ENCODE data around the gene RBP5.
A peak's percentile ranks its signal among the peaks of the same experiment; 100 is the strongest.

RBP5 gene

DNA sequence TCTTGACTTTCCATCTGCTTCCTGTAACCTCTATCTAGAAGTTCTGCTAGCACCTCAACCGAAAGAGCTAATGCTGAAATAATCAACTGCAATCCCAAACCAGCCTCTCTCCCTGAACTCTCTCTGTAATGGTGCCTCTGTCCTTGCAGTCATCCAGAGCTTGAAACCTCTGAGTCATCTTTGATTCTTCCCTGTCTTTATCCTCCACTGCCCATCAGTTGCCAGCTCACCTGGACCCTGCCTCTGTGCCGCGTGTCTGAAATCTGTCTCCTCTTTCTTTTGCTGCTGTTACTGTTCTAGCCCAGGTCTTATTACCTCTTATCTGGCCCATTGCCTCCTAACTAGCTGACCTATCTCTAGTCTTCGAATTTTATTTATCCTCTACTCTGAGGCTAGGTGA lies 17.0 kb upstream of the RBP5 start:
- DNase-seq (ENCODE audit: low read depth in 2 of 2), result no peak

DNA sequence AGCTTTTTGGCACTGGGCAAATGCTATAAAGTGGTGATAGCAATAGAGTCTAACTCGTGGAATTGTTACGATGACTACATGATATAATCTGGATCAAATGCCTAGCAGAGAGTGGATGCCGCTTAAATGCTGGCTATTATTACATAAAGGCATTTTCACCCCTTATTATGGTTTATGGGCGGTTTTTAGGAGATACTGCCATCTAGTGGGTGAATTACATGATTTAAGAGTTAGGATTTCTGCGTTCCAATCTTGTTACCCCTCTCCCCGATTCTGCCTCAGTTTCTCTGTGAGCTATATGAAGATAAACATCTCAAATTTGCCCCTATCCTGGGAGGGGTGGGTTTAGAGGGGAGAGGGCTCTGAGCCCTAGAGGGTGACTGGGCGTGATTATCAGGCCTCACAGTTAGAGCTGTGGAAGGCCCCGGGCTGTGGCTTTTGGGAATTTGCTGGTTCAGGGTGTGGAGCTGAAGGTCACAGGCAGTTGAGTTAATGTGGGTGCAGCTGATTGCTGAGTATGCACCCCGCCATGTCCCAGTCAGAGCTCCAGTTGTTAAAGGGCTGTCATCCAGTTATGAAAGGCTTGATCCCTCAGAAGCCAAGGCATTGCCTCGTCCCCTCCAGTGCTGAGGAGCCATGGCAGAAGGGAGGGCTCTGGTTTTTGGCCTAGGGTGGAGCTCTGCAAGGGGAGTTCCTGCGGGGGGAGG lies 15.9 kb upstream of the RBP5 start:
- no peak for DNase-seq (ENCODE audit: low read depth in 2 of 2)

DNA sequence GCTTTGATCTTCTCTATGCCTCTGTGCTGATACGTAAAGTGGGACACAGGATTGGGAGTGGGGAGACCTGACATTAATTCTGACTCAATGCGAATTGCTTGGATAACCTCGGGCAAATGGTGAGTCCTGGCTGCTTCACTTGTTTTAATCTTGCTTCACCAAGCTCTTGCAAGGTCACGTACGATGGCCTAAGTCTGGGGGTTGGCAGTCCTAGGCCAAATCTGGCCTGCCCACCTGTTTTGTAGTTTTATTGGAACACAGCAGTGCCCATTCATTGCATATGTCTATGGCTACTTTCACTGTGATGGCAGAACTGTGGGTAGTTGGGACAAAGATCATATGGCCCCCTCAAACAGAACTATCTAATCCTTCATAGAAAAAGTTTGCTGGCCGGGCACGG lies 14.9 kb upstream of the RBP5 start:
- no peak for DNase-seq (ENCODE audit: low read depth in 2 of 2)

DNA sequence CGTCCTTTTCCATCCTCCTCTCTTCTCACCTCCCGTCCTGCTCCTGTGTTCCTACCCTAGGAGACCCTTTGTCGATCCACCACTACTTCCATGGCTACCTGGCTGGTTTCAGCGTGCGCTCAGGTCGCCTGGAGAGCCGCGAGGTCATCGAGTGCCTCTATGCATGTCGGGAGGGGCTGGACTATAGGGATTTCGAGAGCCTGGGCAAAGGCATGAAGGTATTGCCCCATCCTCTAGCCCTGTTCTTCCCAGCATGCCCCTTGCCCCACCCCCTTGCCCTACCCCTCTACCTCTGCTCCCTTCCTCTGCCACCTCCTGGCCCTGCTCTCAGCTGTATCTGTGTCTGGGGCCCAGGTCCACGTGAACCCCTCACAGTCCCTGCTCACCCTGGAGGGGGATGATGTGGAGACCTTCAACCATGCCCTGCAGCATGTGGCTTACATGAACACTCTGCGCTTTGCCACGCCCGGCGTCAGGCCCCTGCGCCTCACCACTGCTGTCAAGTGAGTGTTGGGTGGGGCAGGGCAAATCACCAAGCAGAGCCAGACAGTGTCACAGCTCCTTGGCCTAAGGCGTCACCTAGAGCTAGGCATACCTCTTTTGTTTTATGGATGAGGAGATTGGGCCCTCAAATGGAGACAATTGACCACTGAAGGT lies 14.2 kb upstream of the RBP5 start:
- DNase-seq (ENCODE audit: low read depth in 2 of 2), result no peak

DNA sequence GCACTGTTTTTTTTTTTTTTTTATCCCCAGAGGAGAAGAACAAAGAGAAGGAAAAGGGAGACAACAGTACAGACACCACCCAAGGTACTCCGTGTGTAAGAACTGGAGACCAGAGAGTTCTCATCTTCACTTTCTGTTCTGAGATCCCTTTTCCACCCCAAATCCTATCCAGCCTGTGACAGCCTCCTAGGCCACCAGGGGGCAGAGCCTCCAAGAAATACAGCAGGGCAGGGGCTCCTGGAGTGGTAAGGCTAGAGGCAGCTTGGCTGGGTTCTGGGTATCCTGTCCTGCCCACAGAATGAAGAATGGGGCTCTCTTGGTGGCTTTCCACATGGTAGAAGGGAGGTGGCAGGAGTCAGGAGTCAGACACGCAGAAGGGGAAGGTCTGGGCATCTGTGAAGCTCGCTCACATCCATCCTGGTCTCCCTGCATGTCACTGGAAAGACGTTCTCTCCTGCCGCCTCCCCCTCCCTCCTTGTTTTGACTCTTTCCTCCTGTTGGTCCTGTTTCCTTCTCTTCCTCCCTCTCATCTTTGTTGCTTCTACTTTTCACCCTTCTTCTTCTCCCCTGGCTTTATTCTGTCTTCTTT lies 13.5 kb upstream of the RBP5 start:
- peak in 1 of 2 donors; percentile 47 for DNase-seq (ENCODE audit: low read depth in 2 of 2)

DNA sequence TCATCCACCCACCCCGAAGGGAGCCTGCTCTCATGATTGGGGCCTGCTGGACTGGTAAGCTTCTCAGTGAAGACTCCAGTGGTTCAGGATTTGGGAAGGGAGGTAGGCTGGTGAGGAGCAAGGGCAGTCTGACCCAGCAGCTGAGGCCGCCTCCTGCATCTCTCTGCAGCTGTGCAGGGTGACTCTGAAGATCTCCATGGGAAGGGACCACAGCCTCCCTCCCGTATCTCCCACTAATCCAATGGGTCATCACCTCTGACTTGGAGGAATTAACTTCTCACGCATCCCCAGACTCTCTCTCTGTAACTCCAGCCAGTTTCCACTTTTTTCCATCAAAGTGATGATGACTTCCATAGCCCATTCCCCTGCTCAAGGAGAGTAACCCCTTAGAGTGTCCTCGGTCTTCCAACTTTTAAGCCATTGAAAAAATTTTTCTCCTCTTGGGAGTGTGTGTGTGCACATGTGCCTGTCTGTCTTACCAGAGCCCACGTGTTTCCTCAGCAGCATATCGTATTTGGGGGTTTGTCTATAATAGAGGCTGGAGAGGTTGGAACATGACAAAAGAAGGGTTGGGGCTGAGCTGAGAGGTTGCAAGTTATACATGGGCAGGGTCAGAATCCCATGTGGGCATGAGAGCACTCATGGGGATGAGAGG lies 12.8 kb upstream of the RBP5 start:
- DNase-seq (ENCODE audit: low read depth in 2 of 2), result no peak

DNA sequence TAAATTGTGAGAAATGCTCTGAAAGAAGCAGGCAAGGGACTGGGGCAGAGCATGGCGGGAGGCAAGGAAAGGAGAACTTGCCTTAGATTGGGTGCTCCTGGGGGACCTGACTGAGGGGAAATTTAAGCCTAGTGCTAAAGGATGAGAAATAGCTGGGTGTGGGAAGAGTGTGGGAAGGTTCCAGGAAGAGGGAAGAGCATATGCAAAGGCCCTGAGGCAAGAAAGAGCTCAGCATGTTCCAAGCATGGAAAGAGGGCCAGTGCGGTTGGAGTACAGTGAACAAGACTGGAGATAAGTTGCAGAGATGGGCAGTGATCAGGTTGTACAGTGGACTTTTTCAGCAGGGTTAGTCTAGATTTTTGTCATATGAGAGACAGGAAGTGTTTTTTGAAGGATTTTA lies 10.5 kb upstream of the RBP5 start:
- DNase-seq (ENCODE audit: low read depth in 2 of 2), result no peak

DNA sequence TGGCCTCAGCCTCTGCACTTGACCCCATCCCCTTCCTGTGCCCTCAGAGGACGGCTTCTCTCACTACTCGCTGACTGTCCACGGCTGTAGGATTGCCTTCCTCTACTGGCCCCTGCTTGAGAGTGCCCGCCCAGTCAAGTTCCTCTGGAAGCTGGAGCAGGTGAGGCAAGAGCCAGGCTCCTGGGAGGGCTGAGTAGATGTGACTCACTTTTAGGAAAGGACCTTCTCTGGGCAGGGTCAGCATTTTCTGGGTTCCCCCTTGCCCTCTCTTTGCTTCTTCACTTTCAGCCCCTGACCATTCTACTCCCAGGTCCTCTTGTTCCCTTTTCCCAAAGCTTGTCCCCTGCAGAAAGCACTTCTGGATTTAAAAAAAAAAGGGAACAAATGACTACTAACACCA lies 9.2 kb upstream of the RBP5 start:
- no peak for DNase-seq (ENCODE audit: low read depth in 2 of 2)

DNA sequence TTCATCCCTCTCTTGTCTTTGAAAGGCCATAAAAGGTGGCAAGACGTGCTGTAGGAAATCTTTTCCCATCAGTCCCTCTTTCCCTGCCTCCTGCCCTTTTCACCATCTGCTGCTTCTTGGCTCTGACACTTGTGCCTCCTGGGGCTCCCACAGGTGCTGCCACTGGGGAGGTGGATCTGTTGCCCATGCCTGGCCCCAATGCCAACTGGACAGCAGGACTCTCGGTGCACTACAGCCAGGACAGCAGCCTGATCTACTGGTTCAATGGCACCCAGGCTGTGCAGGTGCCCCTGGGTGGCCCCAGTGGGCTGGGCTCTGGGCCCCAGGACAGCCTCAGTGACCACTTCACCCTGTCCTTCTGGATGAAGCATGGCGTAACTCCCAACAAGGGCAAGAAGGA lies 8.0 kb upstream of the RBP5 start:
- DNase-seq (ENCODE audit: low read depth in 2 of 2), result no peak

DNA sequence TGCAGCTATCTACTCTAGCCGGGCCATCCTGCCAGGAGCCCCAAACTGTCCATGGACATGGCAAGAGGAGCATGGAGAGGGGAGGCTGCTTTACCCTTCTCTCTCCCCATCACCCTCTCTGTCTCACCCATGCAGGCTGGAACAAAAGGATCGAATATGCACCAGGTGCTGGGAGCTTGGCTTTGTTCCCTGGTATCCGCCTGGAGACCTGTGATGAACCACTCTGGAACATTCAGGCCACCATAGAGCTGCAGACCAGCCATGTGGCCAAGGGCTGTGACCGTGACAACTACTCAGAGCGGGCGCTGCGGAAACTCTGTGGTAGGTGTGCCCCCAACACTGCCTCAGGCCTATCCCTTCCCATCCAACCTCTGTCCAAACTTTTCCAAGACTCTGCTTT lies 7.4 kb upstream of the RBP5 start:
- no peak for DNase-seq (ENCODE audit: low read depth in 2 of 2)

DNA sequence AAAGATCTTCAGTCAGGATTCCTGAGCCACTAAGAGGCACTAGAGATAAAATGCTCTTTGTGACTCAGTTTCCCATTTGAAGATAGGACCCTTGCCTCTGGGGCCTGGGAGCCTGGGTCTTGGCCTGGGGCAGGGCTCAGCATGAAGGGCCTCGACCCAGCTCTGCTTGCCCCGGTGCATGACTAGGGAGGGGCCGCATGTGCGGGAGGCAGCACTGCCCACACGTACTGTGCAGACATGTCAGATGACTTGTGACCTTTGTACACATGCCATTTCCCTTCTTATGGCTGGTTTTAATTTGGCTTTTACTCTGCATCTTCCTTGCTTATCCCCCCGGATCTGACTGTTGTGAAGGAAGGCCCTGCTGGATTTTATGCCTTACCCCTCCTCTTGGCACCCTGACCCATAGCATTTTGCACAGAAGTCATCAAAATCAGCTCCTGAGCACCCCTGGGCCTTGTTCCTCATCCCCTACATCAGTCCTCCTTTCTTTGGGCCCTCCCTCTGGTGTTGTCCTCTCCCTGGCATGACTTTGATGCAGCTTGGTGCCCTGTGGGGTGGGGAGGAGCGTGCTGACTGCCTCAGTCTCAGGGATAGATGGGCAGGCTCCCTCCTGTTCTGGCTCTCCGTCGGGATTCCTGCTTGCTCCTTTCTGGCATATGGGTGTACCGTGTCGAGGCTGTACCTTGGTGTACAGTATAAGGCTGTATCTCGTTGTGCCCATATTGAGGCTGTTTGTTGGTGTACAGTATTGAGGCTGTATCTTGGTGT lies 5.9 kb upstream of the RBP5 start:
- DNase-seq (ENCODE audit: low read depth in 2 of 2), result no peak

DNA sequence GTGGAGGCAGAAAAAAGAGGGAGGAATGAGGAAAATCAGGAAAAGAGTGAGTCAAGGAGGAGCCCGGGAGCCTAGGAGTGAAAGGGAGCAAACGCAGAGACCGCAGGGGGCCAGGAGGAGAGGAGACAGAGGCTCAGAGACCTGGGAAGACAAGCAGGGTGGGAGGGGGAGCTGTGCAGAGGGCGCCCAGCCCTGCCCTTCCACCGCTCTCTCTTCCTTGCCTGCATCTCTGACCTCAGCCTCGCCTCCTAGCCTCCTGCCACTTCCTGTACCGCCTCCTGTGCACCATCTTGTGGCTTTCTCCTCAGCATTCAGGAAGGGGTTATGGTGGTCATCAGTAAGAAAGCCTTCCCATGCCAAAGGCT lies 2.8 kb upstream of the RBP5 start:
- no peak for DNase-seq (ENCODE audit: low read depth in 2 of 2)

DNA sequence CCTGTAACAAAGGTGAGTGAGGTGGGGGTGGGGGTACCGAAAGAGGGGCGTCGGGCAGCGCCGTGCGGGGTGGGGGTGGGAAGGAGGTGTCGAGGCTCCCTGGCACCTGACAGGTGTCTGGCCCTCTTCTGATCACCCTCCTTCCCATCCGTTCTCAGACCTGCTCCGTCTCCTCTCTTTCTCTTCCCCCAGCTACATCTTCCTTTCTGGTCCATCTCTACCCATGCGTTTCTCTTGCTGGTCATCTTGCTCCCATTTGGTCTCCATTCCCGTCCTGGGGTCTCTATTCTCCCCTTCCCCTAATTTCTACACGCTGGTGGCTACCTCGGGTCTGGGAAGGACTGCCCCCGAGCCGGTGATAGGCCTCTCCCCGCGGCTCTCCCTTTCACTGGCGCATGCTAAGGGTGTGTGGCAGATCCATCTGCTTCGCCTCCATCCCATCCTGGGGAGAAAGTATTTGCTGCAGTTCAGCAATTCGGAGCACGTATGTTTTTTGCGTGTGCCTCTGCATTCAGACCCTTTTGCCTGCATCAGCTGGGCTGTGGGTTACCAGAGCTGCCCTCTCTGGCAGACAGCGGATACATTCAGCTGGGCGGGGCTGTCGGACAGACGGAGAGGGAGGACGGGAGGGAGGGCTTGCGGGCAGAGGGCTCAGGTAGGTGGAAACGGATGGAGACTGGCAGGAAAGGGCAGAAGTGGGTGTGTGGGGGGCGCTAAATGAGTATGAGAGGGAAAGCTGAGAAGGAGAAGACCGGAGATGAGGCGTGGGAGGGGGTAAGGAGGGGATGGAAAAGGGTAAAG lies 2.2 kb upstream of the RBP5 start:
- DNase-seq (ENCODE audit: low read depth in 2 of 2), result peak in 1 of 2 donors; percentile 43

DNA sequence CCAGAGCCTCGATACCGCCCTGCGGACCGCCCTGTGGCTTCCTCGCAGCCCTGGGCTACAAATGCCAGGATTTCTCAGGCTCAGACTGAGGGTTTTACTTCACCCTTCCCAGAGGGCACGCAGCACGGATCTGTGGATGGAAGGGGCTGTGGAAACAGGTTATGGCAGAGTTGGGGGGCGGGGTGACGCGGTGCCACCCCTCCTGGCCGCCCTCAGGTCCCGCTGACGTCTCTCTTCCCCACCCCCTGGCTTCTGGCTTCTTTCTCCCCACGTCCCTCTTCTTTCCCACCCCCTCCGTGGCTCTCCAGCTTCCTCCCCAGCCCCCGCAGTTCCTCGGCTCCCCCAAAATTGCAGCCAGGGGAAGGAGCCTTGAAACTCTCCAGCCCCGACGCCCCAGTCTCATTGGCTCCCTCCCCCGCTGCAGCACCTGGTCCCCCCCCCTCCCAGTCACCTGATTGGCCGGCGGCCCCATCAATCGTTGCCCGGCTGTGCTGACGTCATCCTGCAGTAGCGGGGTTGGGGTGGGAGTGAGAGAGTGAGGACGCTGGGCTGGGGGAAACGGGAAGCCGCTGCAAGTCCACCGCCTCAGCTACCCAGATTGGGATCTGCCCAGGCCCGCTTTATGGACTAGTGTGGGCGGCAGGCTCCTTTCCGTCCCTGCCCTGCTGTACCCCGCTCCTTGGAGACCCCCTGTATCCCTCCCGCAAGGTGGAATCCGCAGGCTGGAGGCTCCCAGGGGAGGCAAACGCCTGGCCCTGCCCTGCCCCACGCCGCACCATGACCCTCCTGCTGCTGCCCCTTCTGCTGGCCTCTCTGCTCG lies 1.4 kb upstream of the RBP5 start, which contains the start of gene CLSTN3:
CLSTN3 (plus strand) TSS at position 500 of the 820 bp plus-strand sequence; CDS start at position 778, 278 bp downstream.
- peak; percentile 68 to 78 for DNase-seq (ENCODE audit: low read depth in 2 of 2)

DNA sequence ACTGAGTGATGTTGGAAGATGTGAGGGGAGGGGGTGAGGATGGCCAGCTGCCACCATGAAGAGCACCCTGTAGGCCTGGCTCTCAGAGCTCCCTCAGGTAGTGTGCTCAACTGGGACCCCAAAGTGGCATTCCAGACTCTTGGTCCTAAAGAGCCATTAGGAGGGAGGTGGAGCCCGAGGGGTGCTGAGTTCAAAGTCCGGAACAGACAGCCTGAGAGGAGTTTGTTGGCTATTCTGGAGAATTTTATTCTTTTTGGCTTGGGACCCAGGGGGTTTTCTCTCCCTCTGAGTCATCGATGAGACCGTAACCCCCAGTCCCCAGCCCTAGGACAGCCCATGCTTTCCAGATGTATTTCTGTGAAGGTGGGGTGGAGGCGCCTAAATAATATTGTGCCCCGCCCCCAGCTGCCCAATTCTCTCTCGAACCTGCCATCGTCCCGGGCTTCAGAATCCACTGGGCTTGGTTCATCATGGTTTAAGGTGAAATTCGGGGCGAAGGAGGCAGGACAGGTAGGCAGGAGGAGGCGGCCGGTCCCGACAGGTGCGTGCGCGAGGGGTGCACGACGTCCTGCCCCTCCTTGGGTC lies 690 bp upstream of the RBP5 start:
- DNase-seq (ENCODE audit: low read depth in 2 of 2), result no peak

DNA sequence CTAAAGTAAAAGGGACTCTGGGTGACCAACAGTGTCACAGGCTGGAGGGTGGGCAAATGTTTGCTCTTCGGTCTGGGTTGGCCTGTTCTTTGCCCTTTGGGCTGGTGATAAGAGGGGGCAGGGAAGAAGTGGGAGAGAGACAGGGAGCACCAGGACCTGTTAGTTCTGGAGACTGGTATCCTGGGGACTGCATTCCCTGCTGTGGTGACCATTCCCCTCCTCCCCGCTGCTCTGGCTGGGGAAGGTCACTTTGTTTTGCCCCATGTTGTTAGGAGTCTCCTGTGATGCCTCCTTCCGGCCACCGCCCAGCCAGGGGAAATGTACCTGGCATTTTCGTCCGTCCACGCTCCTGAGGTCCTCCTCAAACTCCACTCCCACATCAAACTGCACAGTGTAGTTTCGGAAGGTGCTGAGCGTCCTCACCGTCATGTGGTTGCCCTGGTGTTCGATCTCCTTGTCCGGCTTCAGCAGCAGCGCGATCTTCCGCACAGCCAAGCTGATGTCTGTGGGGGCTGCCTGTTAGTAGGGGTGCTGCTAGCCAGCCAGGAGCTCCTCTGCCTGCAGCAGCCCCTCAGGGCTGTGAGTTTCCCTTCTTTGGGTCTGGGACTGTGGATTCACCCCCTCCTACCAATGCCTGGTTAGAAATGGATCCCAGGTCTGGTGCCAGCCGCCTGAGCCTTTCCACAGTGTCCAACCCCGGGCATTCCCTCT lies 618 bp downstream of the RBP5 start:
- no peak for DNase-seq (ENCODE audit: low read depth in 2 of 2)

DNA sequence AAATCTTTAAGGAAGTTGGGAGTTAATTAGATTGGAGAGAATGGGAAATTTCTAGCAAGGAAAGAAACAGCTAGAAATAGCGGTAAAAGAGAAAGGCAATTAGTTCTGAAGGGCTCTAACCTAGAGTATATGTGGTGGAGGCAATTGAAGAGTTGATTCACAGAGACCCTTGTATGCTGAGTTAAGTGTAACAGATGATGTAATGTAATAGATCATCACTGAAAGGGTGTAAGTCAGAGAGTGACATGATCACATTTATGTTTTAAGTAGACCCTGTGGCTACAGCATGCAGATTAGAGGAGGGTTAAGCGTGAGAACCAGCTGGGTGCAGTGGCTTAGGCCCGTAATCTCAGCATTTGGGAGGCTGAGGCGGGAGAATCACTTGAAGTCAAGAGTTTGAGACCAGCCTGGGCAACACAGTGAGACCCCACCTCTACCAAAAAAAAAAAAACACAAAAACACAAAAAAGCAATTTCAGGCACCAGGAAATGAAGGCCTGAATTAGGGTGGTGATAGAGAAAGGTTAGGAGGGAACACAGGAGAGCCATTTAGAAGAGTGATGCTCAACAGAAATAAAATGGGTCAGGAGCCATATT lies 3.0 kb downstream of the RBP5 start:
- DNase-seq (ENCODE audit: low read depth in 2 of 2), result no peak

DNA sequence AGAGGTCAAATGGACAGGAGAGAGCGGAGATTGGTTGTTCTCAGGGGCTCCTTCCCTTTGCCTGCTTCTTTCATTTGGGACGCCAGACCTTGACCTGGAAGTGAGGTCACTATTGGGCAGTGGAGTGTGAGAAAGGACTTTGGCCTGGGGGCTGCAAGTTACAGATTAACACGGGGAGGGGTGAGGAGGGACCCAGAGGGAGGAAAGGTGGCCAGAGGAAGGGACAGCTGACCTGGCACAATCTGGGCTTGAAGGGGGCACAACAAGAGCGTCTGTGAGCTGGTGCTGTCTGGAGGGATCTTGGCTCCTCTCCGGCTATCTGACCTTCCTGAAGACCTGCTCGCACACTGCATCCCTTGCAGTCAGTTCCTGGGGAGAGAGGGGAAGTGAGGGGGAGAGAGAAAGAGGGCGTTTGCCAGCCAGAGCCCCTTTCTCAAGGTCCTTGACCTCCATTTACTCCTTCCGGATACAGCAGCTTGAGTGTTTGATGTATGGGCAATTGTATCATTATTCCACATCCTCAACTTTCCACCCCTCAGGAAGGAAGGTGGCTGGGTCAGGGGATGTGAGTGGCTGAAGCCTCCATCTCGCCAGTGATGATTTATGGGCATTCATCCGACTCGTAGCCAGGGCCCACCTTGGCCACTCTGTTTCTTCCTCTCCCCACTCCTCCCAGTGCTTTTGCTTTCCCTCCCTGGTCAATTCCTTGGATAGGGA lies 4.7 kb downstream of the RBP5 start:
- no peak for DNase-seq (ENCODE audit: low read depth in 2 of 2)

All from stimulated activated CD4-positive, alpha-beta T cell treated with anti-CD3 and anti-CD28 coated beads, Interleukin-15, amount 100 ng/mL, for 48 hours (primary cell).